T-helper 9 cell (primary cell): ENCODE results near the gene CKS2.

Experiments
- DNase-seq: peaks from one replicate; pipeline ENCODE4 v3.0.0-alpha.2; 2020

The CKS2 gene

GRCh38 chr9:89351584-89352300 lies 40.7 kb downstream of the CKS2 start:
- no peak for DNase-seq

GRCh38 chr9:89352451-89352850 lies 41.5 kb downstream of the CKS2 start:
- no peak for DNase-seq

GRCh38 chr9:89352874-89353649 lies 42.1 kb downstream of the CKS2 start:
- DNase-seq: no peak

- no peak for DNase-seq
These were observed 43.0 kb downstream of the CKS2 start for GRCh38 chr9:89353989-89354388.

GRCh38 chr9:89354471-89354870 lies 43.5 kb downstream of the CKS2 start:
- DNase-seq: no peak

GRCh38 chr9:89356782-89357181 lies 45.8 kb downstream of the CKS2 start:
- no peak for DNase-seq

GRCh38 chr9:89357331-89358197 lies 46.6 kb downstream of the CKS2 start:
- no peak for DNase-seq

GRCh38 chr9:89358376-89358916 lies 47.5 kb downstream of the CKS2 start:
- no peak for DNase-seq

- no peak for DNase-seq
These were observed 48.0 kb downstream of the CKS2 start for GRCh38 chr9:89358985-89359384.

GRCh38 chr9:89359751-89360261 lies 48.8 kb downstream of the CKS2 start:
- no peak for DNase-seq

- DNase-seq: no peak
These were observed 49.5 kb downstream of the CKS2 start for GRCh38 chr9:89360465-89360864.

GRCh38 chr9:89361031-89361430 lies 50.0 kb downstream of the CKS2 start:
- no peak for DNase-seq

- DNase-seq: no peak
These were observed 51.0 kb downstream of the CKS2 start for GRCh38 chr9:89361816-89362646.

GRCh38 chr9:89362647-89363310 lies 51.8 kb downstream of the CKS2 start:
- DNase-seq: no peak

- DNase-seq: no peak
These were observed 52.3 kb downstream of the CKS2 start for GRCh38 chr9:89363311-89363670.

- DNase-seq: no peak
These were observed 53.1 kb downstream of the CKS2 start for GRCh38 chr9:89363921-89364665.

GRCh38 chr9:89364666-89365531 lies 53.9 kb downstream of the CKS2 start:
- DNase-seq: no peak

GRCh38 chr9:89365532-89365912 lies 54.5 kb downstream of the CKS2 start:
- no peak for DNase-seq
